ENCODE measurements around the gene VMAC. TPM values are rescaled to one million over a fixed set of nuclear protein-coding genes. Genes with fewer than 3 reads are reported as not detected.

The VMAC gene
- total and polyA plus RNA-seq, 2 of the 13 experiments (the other 11 are each of a cell fraction or from before 2014, with no cell fraction given): 2.4 TPM

- TF ChIP-seq ZNF512B (CRISPR knock-in tag; IDR thresholded peaks at IDR 0.05; ENCODE audit: borderline replicate concordance) (no peak), ZHX1 (CRISPR knock-in tag; IDR thresholded peaks at IDR 0.05; ENCODE audit: low read depth) (no peak), RAD51 (IDR thresholded peaks at IDR 0.05; ENCODE audit: borderline replicate concordance) (no peak), SP2 (CRISPR knock-in tag; IDR thresholded peaks at IDR 0.05) (no peak), CREM (IDR thresholded peaks at IDR 0.05) (peak; percentile 24; the same call in 1 of the 2 replicates), CREM (CRISPR knock-in tag; IDR thresholded peaks at IDR 0.05) (no peak), NPAS2 (CRISPR knock-in tag; IDR thresholded peaks at IDR 0.05; ENCODE audit: borderline replicate concordance) (no peak), ZNF432 (CRISPR knock-in tag; IDR thresholded peaks at IDR 0.05; ENCODE audit: borderline replicate concordance) (no peak), ZNF275 (CRISPR knock-in tag; IDR thresholded peaks at IDR 0.05; ENCODE audit: borderline replicate concordance) (no peak), ZNF24 (IDR thresholded peaks at IDR 0.05) (no peak), ZNF383 (CRISPR knock-in tag; IDR thresholded peaks at IDR 0.05; ENCODE audit: borderline replicate concordance) (no peak), ZFP82 (CRISPR knock-in tag; IDR thresholded peaks at IDR 0.05; ENCODE audit: borderline replicate concordance) (no peak), PAX8 (CRISPR knock-in tag; IDR thresholded peaks at IDR 0.05; ENCODE audit: borderline replicate concordance) (no peak), POGZ (CRISPR knock-in tag; IDR thresholded peaks at IDR 0.05) (no peak), CREBL2 (CRISPR knock-in tag; IDR thresholded peaks at IDR 0.05; ENCODE audit: borderline replicate concordance) (no peak), TMF1 (CRISPR knock-in tag; IDR thresholded peaks at IDR 0.05; ENCODE audit: low read depth) (no peak), ZSCAN31 (CRISPR knock-in tag; IDR thresholded peaks at IDR 0.05; ENCODE audit: low read depth) (no peak), ATAD3A (CRISPR knock-in tag; IDR thresholded peaks at IDR 0.05) (no peak), RXRB (CRISPR knock-in tag; IDR thresholded peaks at IDR 0.05; ENCODE audit: borderline replicate concordance) (peak; percentile 78), ZEB1 (IDR thresholded peaks at IDR 0.05; ENCODE audit: insufficient replicate concordance, low read depth) (peak; percentile 34), ZNF343 (CRISPR knock-in tag; IDR thresholded peaks at IDR 0.05) (peak; percentile 27; the same call in 1 of the 2 replicates), YEATS2 (CRISPR knock-in tag; IDR thresholded peaks at IDR 0.05; ENCODE audit: borderline replicate concordance) (no peak), ARNTL (CRISPR knock-in tag; IDR thresholded peaks at IDR 0.05) (peak; percentile 43; the same call in 1 of the 2 replicates), NAIF1 (CRISPR knock-in tag; IDR thresholded peaks at IDR 0.05; ENCODE audit: borderline replicate concordance) (no peak), ZNF468 (CRISPR knock-in tag; IDR thresholded peaks at IDR 0.05) (no peak)
Measured at GRCh38 chr19:5908773-5909442, 4.2 kb downstream of the VMAC start (continued).
